Osteocyte (in vitro differentiated cells): ENCODE measurements around the gene PCDH15. TPM values are rescaled to one million over a fixed set of nuclear protein-coding genes. Genes with fewer than 3 reads are reported as not detected.

Experiments used
- DNase-seq: peaks from one replicate; pipeline ENCODE4 v3.0.0; 2021; ENCODE audit warnings: mixed read lengths; ENCODE audit not compliant: unreplicated experiment; ENCODE audit errors: extremely low spot score
- H3K27ac Mint-ChIP-seq: one replicate; pipeline ENCODE4 v1.8.0; 2021; ENCODE audit warnings: mild to moderate bottlenecking, mixed read lengths; ENCODE audit not compliant: unreplicated experiment
- H3K27me3 Mint-ChIP-seq: one replicate; pipeline ENCODE4 v1.8.0; 2021; ENCODE audit warnings: mixed read lengths; ENCODE audit not compliant: unreplicated experiment
- H3K36me3 Mint-ChIP-seq: one replicate; pipeline ENCODE4 v1.8.0; 2021; ENCODE audit warnings: mixed read lengths; ENCODE audit not compliant: unreplicated experiment
- H3K4me1 Mint-ChIP-seq: one replicate; pipeline ENCODE4 v1.8.0; 2021; ENCODE audit warnings: mixed read lengths; ENCODE audit not compliant: unreplicated experiment
- H3K4me3 Mint-ChIP-seq: one replicate; pipeline ENCODE4 v1.8.0; 2021; ENCODE audit warnings: mild to moderate bottlenecking, moderate library complexity, mixed read lengths; ENCODE audit not compliant: unreplicated experiment
- H3K9me3 Mint-ChIP-seq: one replicate; pipeline ENCODE4 v1.8.0; 2021; ENCODE audit warnings: mixed read lengths; ENCODE audit not compliant: unreplicated experiment
- CTCF ChIP-seq: fragments of 200-600 bp; sonication (generic); IDR thresholded peaks from 2 replicates; pipeline ENCODE4 v1.5.0; 2021; ENCODE audit warnings: antibody characterized with exemption, mild to moderate bottlenecking, moderate library complexity
- total RNA-seq: library from RNA; stranded (reverse); gene quantifications from 2 replicates; pipeline ENCODE4 v1.2.1, GENCODE V29; 2021

Gene PCDH15
- total RNA-seq, 1 donor from 2014 or later, result 2.6 TPM

GRCh38 chr10:53918755-53919154 lies 882.3 kb downstream of the PCDH15 start:
- Mint-ChIP-seq H3K9me3 (peaks cover 3% of the 10 kb centered on the region), H3K27me3 (no peaks in the 10 kb centered on the region), H3K36me3 (no peaks in the 10 kb centered on the region), H3K27ac (no peak overlapping the region), H3K4me3 (no peak overlapping the region), H3K4me1 (no peaks in the 10 kb centered on the region)
- no peak for TF ChIP-seq CTCF
- DNase-seq, result no peak

GRCh38 chr10:53909791-53910190 lies 891.2 kb downstream of the PCDH15 start:
- no peaks in the 10 kb centered on the region for H3K36me3 Mint-ChIP-seq
- no peak overlapping the region for H3K4me3 Mint-ChIP-seq
- peaks cover 20% of the 10 kb centered on the region for H3K9me3 Mint-ChIP-seq
- H3K27ac Mint-ChIP-seq, result no peak overlapping the region
- no peaks in the 10 kb centered on the region for H3K27me3 Mint-ChIP-seq
- TF ChIP-seq CTCF, result no peak
- no peaks in the 10 kb centered on the region for H3K4me1 Mint-ChIP-seq
- DNase-seq, result no peak

GRCh38 chr10:53904506-53905241 lies 896.4 kb downstream of the PCDH15 start:
- Mint-ChIP-seq H3K4me1 (no peaks in the 10 kb centered on the region), H3K27me3 (no peaks in the 10 kb centered on the region), H3K36me3 (no peaks in the 10 kb centered on the region), H3K9me3 (no peaks in the 10 kb centered on the region), H3K4me3 (no peak overlapping the region), H3K27ac (no peak overlapping the region)
- no peak for TF ChIP-seq CTCF
- DNase-seq, result no peak

GRCh38 chr10:53903756-53904155 lies 897.3 kb downstream of the PCDH15 start:
- no peaks in the 10 kb centered on the region for H3K27me3 Mint-ChIP-seq
- no peak for TF ChIP-seq CTCF
- no peak overlapping the region for H3K4me3 Mint-ChIP-seq

GRCh38 chr10:53899463-53900160 lies 901.4 kb downstream of the PCDH15 start:
- Mint-ChIP-seq H3K27ac (no peak overlapping the region), H3K9me3 (no peaks in the 10 kb centered on the region), H3K4me3 (no peak overlapping the region), H3K4me1 (no peaks in the 10 kb centered on the region), H3K36me3 (no peaks in the 10 kb centered on the region), H3K27me3 (no peaks in the 10 kb centered on the region)
- no peak for TF ChIP-seq CTCF
- no peak for DNase-seq

More at GRCh38 chr10:53903756-53904155, 897.3 kb downstream of the PCDH15 start:
- Mint-ChIP-seq H3K27ac (no peak overlapping the region), H3K36me3 (no peaks in the 10 kb centered on the region), H3K9me3 (no peaks in the 10 kb centered on the region), H3K4me1 (no peaks in the 10 kb centered on the region)
- no peak for DNase-seq
